Activated naive CD8-positive, alpha-beta T cell treated with anti-CD3 and anti-CD28 coated beads, Interleukin-2, amount 10 ng/mL, durations not matched to agents 7 days and 5 days (primary cell): ENCODE data around the gene SPATA18. TPM values are rescaled to one million over a fixed set of nuclear protein-coding genes. Genes with fewer than 3 reads are reported as not detected.

Experiments used
- ATAC-seq: fragments of 150-1000 bp; cut with Tn5 transposase; one replicate; pipeline ENCODE4 v1.10.0; 2021; ENCODE audit warnings: low read depth, moderate library complexity
- POLR2A ChIA-PET: fragments of 350-600 bp; sonication (Branson Sonifier 250); formaldehyde crosslinking; loops from one replicate; lab custom pipeline; 2021; ENCODE audit warnings: antibody characterized with exemption; lab: Charles Lee
- DNase-seq: peaks from one replicate; pipeline ENCODE4 v3.0.0; 2021
- H3K27ac Mint-ChIP-seq: one replicate; pipeline ENCODE4 v1.8.0; 2022; ENCODE audit warnings: mild to moderate bottlenecking, mixed read lengths
- H3K27me3 Mint-ChIP-seq: one replicate; pipeline ENCODE4 v1.8.0; 2022; ENCODE audit warnings: mild to moderate bottlenecking, moderate library complexity, mixed read lengths
- H3K36me3 Mint-ChIP-seq: one replicate; pipeline ENCODE4 v1.8.0; 2021; ENCODE audit warnings: mild to moderate bottlenecking, mixed read lengths
- H3K4me1 Mint-ChIP-seq: one replicate; pipeline ENCODE4 v1.8.0; 2021; ENCODE audit warnings: mixed read lengths
- H3K4me3 Mint-ChIP-seq: one replicate; pipeline ENCODE4 v1.8.0; 2022; ENCODE audit warnings: mild to moderate bottlenecking, moderate library complexity, mixed read lengths
- H3K9me3 Mint-ChIP-seq: one replicate; pipeline ENCODE4 v1.8.0; 2021; ENCODE audit warnings: mixed read lengths
- total RNA-seq, 2 experiments: library from RNA; stranded (reverse); gene quantifications; one replicate each; pipeline ENCODE4 v1.2.3, GENCODE V29; 2021

Gene SPATA18
- total RNA-seq, 2 experiments from 2014 or later, result 0.09 to 0.55 TPM

GRCh38 chr4:52143815-52144214 lies 92.7 kb downstream of the SPATA18 start:
- Mint-ChIP-seq H3K27me3 (no peaks in the 10 kb centered on the region), H3K36me3 (no peaks in the 10 kb centered on the region), H3K9me3 (peaks cover 4% of the 10 kb centered on the region), H3K4me3 (no peak overlapping the region), H3K4me1 (no peaks in the 10 kb centered on the region), H3K27ac (no peak overlapping the region)
- ATAC-seq, result no peak
- DNase-seq, result no peak
- POLR2A ChIA-PET, result no interaction called here

- H3K9me3 Mint-ChIP-seq, result peaks cover 2% of the 10 kb centered on the region
- H3K4me1 Mint-ChIP-seq, result no peaks in the 10 kb centered on the region
- no peak for ATAC-seq
- no peaks in the 10 kb centered on the region for H3K27me3 Mint-ChIP-seq
- H3K4me3 Mint-ChIP-seq, result no peak overlapping the region
- POLR2A ChIA-PET, result no interaction called here
- no peak overlapping the region for H3K27ac Mint-ChIP-seq
- H3K36me3 Mint-ChIP-seq, result no peaks in the 10 kb centered on the region
- no peak for DNase-seq
Measured at GRCh38 chr4:52144372-52144771, 93.3 kb downstream of the SPATA18 start.

Other genes starting within 250 kb of the SPATA18 start
- 10 to 100 TPM; 44.8 to 48.4 TPM for gene DCUN1D4, start 208.2 kb upstream of the SPATA18 start, total RNA-seq
- under 1 TPM; 0.25 to 0.31 TPM for gene LRRC66, start 30.9 kb upstream of the SPATA18 start, total RNA-seq
- gene SGCB, start 13.0 kb upstream of the SPATA18 start, total RNA-seq, result 10 to 100 TPM; 10.1 to 10.3 TPM